HepG2 (cell line): ENCODE results near the gene CHRD.

Experiments used
- GMEB1 ChIP-seq: sonication (generic); formaldehyde crosslinking; IDR thresholded peaks from 2 replicates; pipeline ENCODE4 v1.5.1; 2020; ENCODE audit warnings: missing genetic modification reagents, mild to moderate bottlenecking, borderline replicate concordance
- SP4 ChIP-seq: sonication (generic); formaldehyde crosslinking; IDR thresholded peaks from 2 replicates; pipeline ENCODE4 v1.8.1; 2023; ENCODE audit warnings: mild to moderate bottlenecking, missing genetic modification reagents
- TF ChIP-seq, protein P1 (sequence below): IDR thresholded peaks from 2 replicates; pipeline ENCODE4 v1.6.1; 2016; ENCODE audit warnings: low read depth, borderline replicate concordance
- TF ChIP-seq, protein P2 (sequence below): sonication (generic); formaldehyde crosslinking; IDR thresholded peaks from 2 replicates; pipeline ENCODE4 v1.9.0; 2022; ENCODE audit warnings: missing genetic modification reagents, mild to moderate bottlenecking, borderline replicate concordance

DNA sequence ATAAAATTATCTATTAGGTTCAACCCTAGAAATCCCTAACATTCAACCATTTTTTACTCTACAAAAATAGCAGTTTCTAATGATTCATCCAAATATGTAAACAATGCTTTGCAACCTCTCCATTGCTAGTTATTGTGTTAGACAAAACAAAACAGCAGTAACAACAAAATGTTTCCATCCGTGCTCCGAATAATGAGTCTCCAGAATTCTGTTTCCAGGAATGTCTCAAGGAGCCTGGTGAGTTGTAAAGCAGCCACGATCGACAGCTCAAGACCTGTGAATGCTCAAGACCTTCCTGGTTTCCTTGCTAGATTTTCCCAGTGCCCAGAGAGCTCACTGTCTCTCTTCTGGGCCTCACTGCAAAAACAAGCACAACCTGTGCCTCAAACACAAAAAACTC is 49.9 kb downstream of the CHRD start:
- TF ChIP-seq, protein P1, sequence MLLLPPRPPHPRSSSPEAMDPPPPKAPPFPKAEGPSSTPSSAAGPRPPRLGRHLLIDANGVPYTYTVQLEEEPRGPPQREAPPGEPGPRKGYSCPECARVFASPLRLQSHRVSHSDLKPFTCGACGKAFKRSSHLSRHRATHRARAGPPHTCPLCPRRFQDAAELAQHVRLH (CRISPR knock-in tag): no peak
- TF ChIP-seq, protein P2, sequence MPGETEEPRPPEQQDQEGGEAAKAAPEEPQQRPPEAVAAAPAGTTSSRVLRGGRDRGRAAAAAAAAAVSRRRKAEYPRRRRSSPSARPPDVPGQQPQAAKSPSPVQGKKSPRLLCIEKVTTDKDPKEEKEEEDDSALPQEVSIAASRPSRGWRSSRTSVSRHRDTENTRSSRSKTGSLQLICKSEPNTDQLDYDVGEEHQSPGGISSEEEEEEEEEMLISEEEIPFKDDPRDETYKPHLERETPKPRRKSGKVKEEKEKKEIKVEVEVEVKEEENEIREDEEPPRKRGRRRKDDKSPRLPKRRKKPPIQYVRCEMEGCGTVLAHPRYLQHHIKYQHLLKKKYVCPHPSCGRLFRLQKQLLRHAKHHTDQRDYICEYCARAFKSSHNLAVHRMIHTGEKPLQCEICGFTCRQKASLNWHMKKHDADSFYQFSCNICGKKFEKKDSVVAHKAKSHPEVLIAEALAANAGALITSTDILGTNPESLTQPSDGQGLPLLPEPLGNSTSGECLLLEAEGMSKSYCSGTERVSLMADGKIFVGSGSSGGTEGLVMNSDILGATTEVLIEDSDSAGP: no peak
- TF ChIP-seq GMEB1 (CRISPR knock-in tag) (no peak), SP4 (no peak)
